Keratinocyte (primary cell): ENCODE data around the gene GRIN2C. TPM values are rescaled to one million over a fixed set of nuclear protein-coding genes. Genes with fewer than 3 reads are reported as not detected.

ENCODE experiments used
- DNase-seq: peaks from one replicate; pipeline ENCODE4 v3.0.0-alpha.2; 2011; ENCODE audit warnings: low read depth, missing footprints, low spot score
- FAIRE-seq: peaks from 2 replicates; lab custom pipeline; 2011; peaks lifted over from hg19 to GRCh38; lab: Jason Lieb, UNC
- H2AFZ ChIP-seq: 2 replicates; pipeline ENCODE4 v1.6.0; 2012; ENCODE audit warnings: low read length, control low read depth, inconsistent platforms; ENCODE audit not compliant: control insufficient read depth
- H3K27ac ChIP-seq: 2 replicates; pipeline ENCODE4 v1.5.1; 2011; ENCODE audit warnings: low read length; ENCODE audit not compliant: control insufficient read depth, insufficient read depth
- H3K27me3 ChIP-seq: 3 replicates; pipeline ENCODE4 v1.6.0; 2011; ENCODE audit warnings: low read length; ENCODE audit not compliant: control insufficient read depth, insufficient read depth; ENCODE audit errors: extremely low read depth
- H3K36me3 ChIP-seq, 2 experiments: 2 replicates in 1 of 2; 3 replicates in 1 of 2; pipeline ENCODE4 v1.5.1; 2011; ENCODE audit warnings: low read length in 2 of 2, mild to moderate bottlenecking in 1 of 2; ENCODE audit not compliant: control insufficient read depth in 2 of 2, insufficient read depth in 2 of 2; ENCODE audit errors: extremely low read depth in 1 of 2
- H3K4me1 ChIP-seq: 3 replicates; pipeline ENCODE4 v1.5.1; 2011; ENCODE audit warnings: low read length; ENCODE audit not compliant: control insufficient read depth, insufficient read depth; ENCODE audit errors: extremely low read depth
- H3K4me2 ChIP-seq: 3 replicates; pipeline ENCODE4 v1.6.0; 2011; ENCODE audit warnings: low read depth, low read length; ENCODE audit not compliant: control insufficient read depth, insufficient read depth; ENCODE audit errors: extremely low read depth
- H3K4me3 ChIP-seq, 3 experiments: fragments of 200-600 bp in 1 of 3; sonication (generic) in 1 of 3; 2 replicates in 2 of 3; 3 replicates in 1 of 3; pipeline ENCODE4 v1.5.1; 2011 to 2016; ENCODE audit warnings: low read length in 3 of 3, mild to moderate bottlenecking in 3 of 3, control low read depth in 2 of 3, inconsistent platforms in 1 of 3, low read depth in 1 of 3, mixed read lengths in 1 of 3, mixed run types in 1 of 3, moderate library complexity in 1 of 3; ENCODE audit not compliant: control insufficient read depth in 2 of 3, insufficient read depth in 2 of 3; ENCODE audit errors: extremely low read depth in 1 of 3
- H3K79me2 ChIP-seq: 2 replicates; pipeline ENCODE4 v1.6.0; 2012; ENCODE audit warnings: low read length; ENCODE audit not compliant: control insufficient read depth, insufficient read depth
- H3K9ac ChIP-seq: 3 replicates; pipeline ENCODE4 v1.6.0; 2011; ENCODE audit warnings: low read length; ENCODE audit not compliant: control insufficient read depth, insufficient read depth; ENCODE audit errors: extremely low read depth
- H3K9me1 ChIP-seq: 3 replicates; pipeline ENCODE4 v1.6.0; 2011; ENCODE audit warnings: low read length; ENCODE audit not compliant: control insufficient read depth, insufficient read depth; ENCODE audit errors: extremely low read depth
- H3K9me3 ChIP-seq: 2 replicates; pipeline ENCODE4 v1.5.1; 2012; ENCODE audit warnings: low read depth, low read length; ENCODE audit not compliant: control insufficient read depth
- H4K20me1 ChIP-seq: 3 replicates; pipeline ENCODE4 v1.6.0; 2011; ENCODE audit warnings: low read length; ENCODE audit not compliant: control insufficient read depth, insufficient read depth; ENCODE audit errors: extremely low read depth
- CTCF ChIP-seq, 3 experiments: IDR thresholded peaks in 1 of 3; conservative IDR thresholded peaks in 1 of 3; optimal IDR thresholded peaks in 1 of 3; 2 replicates in 2 of 3; 3 replicates in 1 of 3; pipeline versions ENCODE3 to v1.5.1; 2011; ENCODE audit warnings: low read length in 3 of 3, mild to moderate bottlenecking in 3 of 3, moderate library complexity in 2 of 3, control low read depth in 1 of 3, inconsistent platforms in 1 of 3; ENCODE audit not compliant: insufficient read depth in 2 of 3; ENCODE audit errors: extremely low read depth in 1 of 3
- EZH2 ChIP-seq: IDR thresholded peaks from one replicate; pipeline ENCODE4 v1.6.1; 2012; ENCODE audit warnings: inconsistent platforms, mild to moderate bottlenecking, low read length, moderate library complexity
- dilution Hi-C: fragments of 300-500 bp; cut with MboI; formaldehyde crosslinking; loops from one replicate; pipeline ENCODE4 v1.7.0; 2020; ENCODE audit warnings: low sequenced_read_pairs; ENCODE audit not compliant: extremely low pct_ligation_motif_present
- polyA plus RNA-seq, 5 experiments: library from polyadenylated mRNA; depleted of rRNA in 3 of 5; stranded (reverse) in 3 of 5; stranded (forward) in 1 of 5; unstranded in 1 of 5; fragments of >200 nt; gene quantifications; 1 replicate in 1 of 5; 2 replicates in 3 of 5; 3 replicates in 1 of 5; pipeline versions ENCODE4 v1.2.1 to v1.2.3, GENCODE V29; 2011 to 2012; ENCODE audit warnings: missing spikeins in 2 of 5, low read depth in 1 of 5, low replicate concordance in 1 of 5

The GRIN2C gene
- polyA plus RNA-seq, 1 donor (not counting 4 experiments of a cell fraction or from before 2014, with no cell fraction given) = not detected

GRCh38 chr17:74797824-74798223, 61.9 kb downstream of the GRIN2C start:
- Histone ChIP-seq H3K4me1 (no peaks in the 10 kb centered on the region), H3K4me2 (no peak overlapping the region), H3K9me3 (no peaks in the 10 kb centered on the region), H3K9ac (no peak overlapping the region), H2AFZ (no peak overlapping the region), H3K9me1 (no peaks in the 10 kb centered on the region), H4K20me1 (no peaks in the 10 kb centered on the region), H3K36me3 (peaks cover 17 to 39% of the 10 kb centered on the region in 2 experiments), H3K27me3 (no peaks in the 10 kb centered on the region), H3K4me3 (no peak overlapping the region), H3K27ac (no peak overlapping the region), H3K79me2 (no peaks in the 10 kb centered on the region)
- FAIRE-seq (no peak), DNase-seq (no peak)
- no peak for TF ChIP-seq CTCF (optimal IDR thresholded peaks at IDR 0.05 in 1 of 3, IDR thresholded peaks at IDR 0.05 in 1 of 3, conservative IDR thresholded peaks at IDR 0.05 in 1 of 3; ENCODE audit: extremely low read depth in 1 of 3, insufficient read depth in 2 of 3, low read length in 3 of 3)
- TF ChIP-seq EZH2 = no peak
- dilution Hi-C loops = no loop called here

- Histone ChIP-seq H3K9me3 (no peaks in the 10 kb centered on the region), H3K27ac (no peak overlapping the region), H3K79me2 (no peaks in the 10 kb centered on the region), H3K4me2 (no peak overlapping the region), H4K20me1 (no peaks in the 10 kb centered on the region), H2AFZ (no peak overlapping the region), H3K4me1 (no peaks in the 10 kb centered on the region), H3K36me3 (peaks cover 17 to 42% of the 10 kb centered on the region in 2 experiments), H3K9ac (no peak overlapping the region), H3K27me3 (no peaks in the 10 kb centered on the region), H3K9me1 (no peaks in the 10 kb centered on the region), H3K4me3 (no peak overlapping the region)
- dilution Hi-C loops = no loop called here
- TF ChIP-seq EZH2 (no peak), CTCF (optimal IDR thresholded peaks at IDR 0.05 in 1 of 3, IDR thresholded peaks at IDR 0.05 in 1 of 3, conservative IDR thresholded peaks at IDR 0.05 in 1 of 3; ENCODE audit: extremely low read depth in 1 of 3, insufficient read depth in 2 of 3, low read length in 3 of 3) (no peak)
- FAIRE-seq (no peak), DNase-seq (no peak)
Observed at GRCh38 chr17:74796866-74797265, 62.8 kb downstream of the GRIN2C start.
